Esophagus muscularis mucosa (tissue), 4 donors: ENCODE results near the gene RAI14.

Experiments
- EP300 ChIP-seq: sonication (generic); formaldehyde crosslinking; IDR thresholded peaks from one replicate; pipeline ENCODE4 v1.6.1; 2017; ENCODE audit warnings: antibody characterized with exemption
- POLR2A ChIP-seq: fragments of 450-650 bp; IDR thresholded peaks from one replicate; pipeline ENCODE4 v1.6.1; 2017; ENCODE audit warnings: antibody characterized with exemption, moderate library complexity, mild to moderate bottlenecking, low read depth
- POLR2AphosphoS5 ChIP-seq, 2 donors: sonication (generic); formaldehyde crosslinking; IDR thresholded peaks; one replicate each; pipeline ENCODE4 v1.6.1; 2017; ENCODE audit warnings: antibody characterized with exemption in 2 of 2
- TF ChIP-seq, protein P1 (sequence below), 3 experiments: fragments of 200-600 bp in 2 of 3; fragments of 450-650 bp in 1 of 3; sonication (generic) in 2 of 3; IDR thresholded peaks; one replicate each; pipeline ENCODE4 v1.5.1; 2017 to 2019; ENCODE audit warnings: antibody characterized with exemption in 3 of 3, mild to moderate bottlenecking in 2 of 3, moderate library complexity in 1 of 3

DNA sequence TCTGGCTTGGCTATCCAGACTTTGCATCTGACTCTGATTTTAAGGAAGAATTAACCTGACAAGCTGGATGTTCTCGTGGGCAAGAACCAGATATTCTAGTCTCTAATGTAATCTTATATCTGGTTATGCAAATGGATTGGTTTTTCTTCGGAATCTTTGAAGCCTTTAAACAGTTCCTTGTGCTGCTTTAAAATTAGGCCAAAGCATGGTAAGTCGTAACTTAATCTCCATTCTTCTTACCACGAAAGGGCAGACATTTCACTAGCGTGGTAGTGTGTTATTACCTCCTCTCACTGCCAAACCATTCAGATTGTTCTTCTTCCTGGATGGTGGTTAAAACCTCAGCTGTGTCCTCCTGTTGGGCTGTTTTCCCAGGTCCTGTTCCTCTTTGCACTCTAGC, 148.8 kb downstream of the RAI14 start:
- TF ChIP-seq, protein P1, sequence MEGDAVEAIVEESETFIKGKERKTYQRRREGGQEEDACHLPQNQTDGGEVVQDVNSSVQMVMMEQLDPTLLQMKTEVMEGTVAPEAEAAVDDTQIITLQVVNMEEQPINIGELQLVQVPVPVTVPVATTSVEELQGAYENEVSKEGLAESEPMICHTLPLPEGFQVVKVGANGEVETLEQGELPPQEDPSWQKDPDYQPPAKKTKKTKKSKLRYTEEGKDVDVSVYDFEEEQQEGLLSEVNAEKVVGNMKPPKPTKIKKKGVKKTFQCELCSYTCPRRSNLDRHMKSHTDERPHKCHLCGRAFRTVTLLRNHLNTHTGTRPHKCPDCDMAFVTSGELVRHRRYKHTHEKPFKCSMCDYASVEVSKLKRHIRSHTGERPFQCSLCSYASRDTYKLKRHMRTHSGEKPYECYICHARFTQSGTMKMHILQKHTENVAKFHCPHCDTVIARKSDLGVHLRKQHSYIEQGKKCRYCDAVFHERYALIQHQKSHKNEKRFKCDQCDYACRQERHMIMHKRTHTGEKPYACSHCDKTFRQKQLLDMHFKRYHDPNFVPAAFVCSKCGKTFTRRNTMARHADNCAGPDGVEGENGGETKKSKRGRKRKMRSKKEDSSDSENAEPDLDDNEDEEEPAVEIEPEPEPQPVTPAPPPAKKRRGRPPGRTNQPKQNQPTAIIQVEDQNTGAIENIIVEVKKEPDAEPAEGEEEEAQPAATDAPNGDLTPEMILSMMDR (IDR thresholded peaks at IDR 0.05), result no peak
- TF ChIP-seq POLR2AphosphoS5 (IDR thresholded peaks at IDR 0.05) (no peak), POLR2A (no peak), EP300 (no peak)
